Activated naive CD8-positive, alpha-beta T cell treated with anti-CD3 and anti-CD28 coated beads, Interleukin-2, amount 50 U/mL, for 24 hours (primary cell): Measurements from ENCODE around the gene DYNC2H1.

ENCODE experiments used
- ATAC-seq: fragments of 150-1000 bp; cut with Tn5 transposase; one replicate; pipeline ENCODE4 v1.10.0; 2021
- DNase-seq: peaks from one replicate; pipeline ENCODE4 v3.0.0; 2021
- H3K27ac Mint-ChIP-seq: one replicate; pipeline ENCODE4 v1.8.0; 2021; ENCODE audit warnings: mild to moderate bottlenecking, mixed read lengths
- H3K27me3 Mint-ChIP-seq: one replicate; pipeline ENCODE4 v1.8.0; 2021; ENCODE audit warnings: mixed read lengths
- H3K36me3 Mint-ChIP-seq: one replicate; pipeline ENCODE4 v1.8.0; 2021; ENCODE audit warnings: low read depth, mixed read lengths
- H3K4me1 Mint-ChIP-seq: one replicate; pipeline ENCODE4 v1.8.0; 2021; ENCODE audit warnings: mixed read lengths
- H3K4me3 Mint-ChIP-seq: one replicate; pipeline ENCODE4 v1.8.0; 2021; ENCODE audit warnings: mild to moderate bottlenecking, moderate library complexity, mixed read lengths
- H3K9me3 Mint-ChIP-seq: one replicate; pipeline ENCODE4 v1.8.0; 2021; ENCODE audit warnings: mixed read lengths

The DYNC2H1 gene

GRCh38 chr11:103108933-103109817, at the start of gene DYNC2H1:
DYNC2H1 (plus strand) TSS chr11:103109426; CDS start chr11:103109575, 149 bp downstream.
- ATAC-seq (peak; percentile 98), DNase-seq (peak; percentile 88)
- Mint-ChIP-seq H3K27me3 (peaks cover 3% of the 10 kb centered on the region), H3K9me3 (no peaks in the 10 kb centered on the region), H3K4me1 (peaks cover 16% of the 10 kb centered on the region), H3K36me3 (no peaks in the 10 kb centered on the region), H3K27ac (peak within 1 kb of the TSS; percentile 82), H3K4me3 (peak within 1 kb of the TSS; percentile 86)

GRCh38 chr11:103061656-103062055, 47.6 kb upstream of the DYNC2H1 start:
- no peaks in the 10 kb centered on the region for H3K9me3 Mint-ChIP-seq
- peaks cover 3% of the 10 kb centered on the region for H3K4me1 Mint-ChIP-seq
- H3K27ac Mint-ChIP-seq: no peak overlapping the region
- DNase-seq (no peak), ATAC-seq (no peak)
- H3K36me3 Mint-ChIP-seq: peaks cover 37% of the 10 kb centered on the region
- H3K4me3 Mint-ChIP-seq: no peak overlapping the region
- H3K27me3 Mint-ChIP-seq: no peaks in the 10 kb centered on the region

GRCh38 chr11:103067118-103067517, 42.1 kb upstream of the DYNC2H1 start:
- Mint-ChIP-seq H3K9me3 (no peaks in the 10 kb centered on the region), H3K4me1 (peaks cover 45% of the 10 kb centered on the region), H3K27ac (no peak overlapping the region), H3K36me3 (peaks cover 49% of the 10 kb centered on the region), H3K27me3 (no peaks in the 10 kb centered on the region), H3K4me3 (no peak overlapping the region)
- ATAC-seq (no peak), DNase-seq (no peak)

GRCh38 chr11:103069367-103069766, 39.9 kb upstream of the DYNC2H1 start:
- no peak for ATAC-seq
- no peaks in the 10 kb centered on the region for H3K27me3 Mint-ChIP-seq
- H3K36me3 Mint-ChIP-seq: peaks cover 57% of the 10 kb centered on the region
- H3K9me3 Mint-ChIP-seq: no peaks in the 10 kb centered on the region
- no peak for DNase-seq
- peaks cover 47% of the 10 kb centered on the region for H3K4me1 Mint-ChIP-seq
- no peak overlapping the region for H3K4me3 Mint-ChIP-seq
- H3K27ac Mint-ChIP-seq: peak overlapping the region; percentile 37

- no peaks in the 10 kb centered on the region for H3K9me3 Mint-ChIP-seq
- no peaks in the 10 kb centered on the region for H3K27me3 Mint-ChIP-seq
- peaks cover 47% of the 10 kb centered on the region for H3K4me1 Mint-ChIP-seq
- DNase-seq (no peak), ATAC-seq (peak; percentile 68)
- H3K4me3 Mint-ChIP-seq: no peak overlapping the region
- peak overlapping the region; percentile 37 for H3K27ac Mint-ChIP-seq
- peaks cover 60% of the 10 kb centered on the region for H3K36me3 Mint-ChIP-seq
Observed at GRCh38 chr11:103070142-103070541, 39.1 kb upstream of the DYNC2H1 start.

GRCh38 chr11:103071008-103071407, 38.2 kb upstream of the DYNC2H1 start:
- H3K27ac Mint-ChIP-seq: peak overlapping the region; percentile 37
- peaks cover 63% of the 10 kb centered on the region for H3K36me3 Mint-ChIP-seq
- H3K4me3 Mint-ChIP-seq: no peak overlapping the region
- DNase-seq (no peak), ATAC-seq (no peak)
- no peaks in the 10 kb centered on the region for H3K9me3 Mint-ChIP-seq
- H3K4me1 Mint-ChIP-seq: peaks cover 47% of the 10 kb centered on the region
- no peaks in the 10 kb centered on the region for H3K27me3 Mint-ChIP-seq

- DNase-seq: no peak
- Mint-ChIP-seq H3K9me3 (no peaks in the 10 kb centered on the region), H3K27ac (no peak overlapping the region), H3K4me1 (peaks cover 4% of the 10 kb centered on the region), H3K36me3 (peaks cover 65% of the 10 kb centered on the region), H3K27me3 (no peaks in the 10 kb centered on the region), H3K4me3 (no peak overlapping the region)
- ATAC-seq: no peak
Observed at GRCh38 chr11:103076361-103076760, 32.9 kb upstream of the DYNC2H1 start.

GRCh38 chr11:103077554-103077953, 31.7 kb upstream of the DYNC2H1 start:
- Mint-ChIP-seq H3K27me3 (no peaks in the 10 kb centered on the region), H3K36me3 (peaks cover 68% of the 10 kb centered on the region), H3K9me3 (no peaks in the 10 kb centered on the region), H3K4me3 (no peak overlapping the region), H3K27ac (no peak overlapping the region), H3K4me1 (peaks cover 2% of the 10 kb centered on the region)
- ATAC-seq (no peak), DNase-seq (no peak)

- Mint-ChIP-seq H3K4me1 (peaks cover 2% of the 10 kb centered on the region), H3K36me3 (peaks cover 67% of the 10 kb centered on the region), H3K9me3 (no peaks in the 10 kb centered on the region), H3K27ac (no peak overlapping the region), H3K27me3 (no peaks in the 10 kb centered on the region), H3K4me3 (no peak overlapping the region)
- no peak for DNase-seq
- ATAC-seq: no peak
Observed at GRCh38 chr11:103078710-103079109, 30.5 kb upstream of the DYNC2H1 start.

GRCh38 chr11:103079833-103080232, 29.4 kb upstream of the DYNC2H1 start:
- no peak for ATAC-seq
- DNase-seq: no peak
- H3K36me3 Mint-ChIP-seq: peaks cover 68% of the 10 kb centered on the region
- H3K4me1 Mint-ChIP-seq: no peaks in the 10 kb centered on the region
- no peak overlapping the region for H3K4me3 Mint-ChIP-seq
- H3K9me3 Mint-ChIP-seq: no peaks in the 10 kb centered on the region
- H3K27ac Mint-ChIP-seq: no peak overlapping the region
- H3K27me3 Mint-ChIP-seq: no peaks in the 10 kb centered on the region

GRCh38 chr11:103085758-103086365, 23.4 kb upstream of the DYNC2H1 start:
- peaks cover 49% of the 10 kb centered on the region for H3K36me3 Mint-ChIP-seq
- no peak for DNase-seq
- no peaks in the 10 kb centered on the region for H3K9me3 Mint-ChIP-seq
- H3K4me1 Mint-ChIP-seq: peaks cover 35% of the 10 kb centered on the region
- peak overlapping the region; percentile 14 for H3K27ac Mint-ChIP-seq
- H3K27me3 Mint-ChIP-seq: no peaks in the 10 kb centered on the region
- H3K4me3 Mint-ChIP-seq: no peak overlapping the region
- ATAC-seq: no peak

GRCh38 chr11:103086461-103086860, 22.8 kb upstream of the DYNC2H1 start:
- DNase-seq (no peak), ATAC-seq (no peak)
- H3K4me3 Mint-ChIP-seq: no peak overlapping the region
- peaks cover 50% of the 10 kb centered on the region for H3K36me3 Mint-ChIP-seq
- H3K4me1 Mint-ChIP-seq: peaks cover 35% of the 10 kb centered on the region
- no peaks in the 10 kb centered on the region for H3K27me3 Mint-ChIP-seq
- H3K27ac Mint-ChIP-seq: no peak overlapping the region
- H3K9me3 Mint-ChIP-seq: no peaks in the 10 kb centered on the region

- peaks cover 5% of the 10 kb centered on the region for H3K9me3 Mint-ChIP-seq
- DNase-seq (peak; percentile 61), ATAC-seq (peak; percentile 48)
- peak overlapping the region; percentile 92 for H3K4me3 Mint-ChIP-seq
- peaks cover 23% of the 10 kb centered on the region for H3K36me3 Mint-ChIP-seq
- peaks cover 36% of the 10 kb centered on the region for H3K4me1 Mint-ChIP-seq
- peaks cover 17% of the 10 kb centered on the region for H3K27me3 Mint-ChIP-seq
- peak overlapping the region; percentile 86 for H3K27ac Mint-ChIP-seq
Observed at GRCh38 chr11:103091064-103091800, 18.0 kb upstream of the DYNC2H1 start.

GRCh38 chr11:103091801-103092524, 17.3 kb upstream of the DYNC2H1 start, which contains the start of gene DCUN1D5:
DCUN1D5 (minus strand) TSS chr11:103092160; CDS start chr11:103091872, 288 bp downstream.
- H3K4me1 Mint-ChIP-seq: peaks cover 31% of the 10 kb centered on the region
- DNase-seq (peak; percentile 96), ATAC-seq (peak; percentile 96)
- peaks cover 20% of the 10 kb centered on the region for H3K27me3 Mint-ChIP-seq
- peak within 1 kb of the TSS; percentile 86 for H3K27ac Mint-ChIP-seq
- peak within 1 kb of the TSS; percentile 92 for H3K4me3 Mint-ChIP-seq
- H3K9me3 Mint-ChIP-seq: peaks cover 5% of the 10 kb centered on the region
- H3K36me3 Mint-ChIP-seq: peaks cover 20% of the 10 kb centered on the region
